ENCODE data around the gene CTSL. TPM values are rescaled to one million over a fixed set of nuclear protein-coding genes. Genes with fewer than 3 reads are reported as not detected.

The CTSL gene
- total RNA-seq, 2 donors from 2014 or later = 87.3 to 90.1 TPM

GRCh38 chr9:87704342-87704741 is 21.6 kb upstream of the CTSL start:
- 75% methylated on average over 6 of the region's 6 CpGs for WGBS
- no peaks in the 10 kb centered on the region for H3K36me3 ChIP-seq
- DNase-seq (ENCODE audit: low spot score) = no peak
- H3K27me3 ChIP-seq (replicated peaks; ENCODE audit: insufficient read depth) = no peaks in the 10 kb centered on the region
- no peak for TF ChIP-seq POLR2A (IDR thresholded peaks at IDR 0.05)
- TF ChIP-seq POLR2AphosphoS5 (IDR thresholded peaks at IDR 0.05) = no peak
- no peak for TF ChIP-seq CTCF (IDR thresholded peaks at IDR 0.05)
- no peak overlapping the region for H3K4me3 ChIP-seq
- intact Hi-C loops (cut with DNase I) = no loop called here
- no peaks in the 10 kb centered on the region for H3K4me1 ChIP-seq (replicated peaks)
- H3K9me3 ChIP-seq = no peaks in the 10 kb centered on the region
- H3K27ac ChIP-seq = no peak overlapping the region

- no peak for TF ChIP-seq POLR2A (IDR thresholded peaks at IDR 0.05)
- TF ChIP-seq CTCF (IDR thresholded peaks at IDR 0.05) = no peak
- Histone ChIP-seq H3K27ac (no peak overlapping the region), H3K27me3 (replicated peaks; ENCODE audit: insufficient read depth) (no peaks in the 10 kb centered on the region), H3K4me3 (no peak overlapping the region), H3K36me3 (no peaks in the 10 kb centered on the region), H3K4me1 (replicated peaks) (no peaks in the 10 kb centered on the region), H3K9me3 (no peaks in the 10 kb centered on the region)
- intact Hi-C loops (cut with DNase I) = no loop called here
- WGBS = 94% methylated on average over 38 of the region's 39 CpGs
- no peak for DNase-seq (ENCODE audit: low spot score)
These were observed 19.7 kb upstream of the CTSL start for GRCh38 chr9:87706066-87706739.

GRCh38 chr9:87707805-87708506 is 18.0 kb upstream of the CTSL start:
- no peak for DNase-seq (ENCODE audit: low spot score)
- H3K27ac ChIP-seq = no peak overlapping the region
- H3K27me3 ChIP-seq (replicated peaks; ENCODE audit: insufficient read depth) = no peaks in the 10 kb centered on the region
- no peaks in the 10 kb centered on the region for H3K9me3 ChIP-seq
- H3K4me1 ChIP-seq (replicated peaks) = no peaks in the 10 kb centered on the region
- intact Hi-C loops (cut with DNase I) = no loop called here
- no peaks in the 10 kb centered on the region for H3K36me3 ChIP-seq
- WGBS = 33% methylated on average over 6 of the region's 6 CpGs
- no peak overlapping the region for H3K4me3 ChIP-seq
- TF ChIP-seq CTCF (IDR thresholded peaks at IDR 0.05) (no peak), POLR2A (IDR thresholded peaks at IDR 0.05) (no peak), POLR2AphosphoS5 (IDR thresholded peaks at IDR 0.05) (no peak)

GRCh38 chr9:87708546-87708945 is 17.4 kb upstream of the CTSL start:
- Histone ChIP-seq H3K9me3 (no peaks in the 10 kb centered on the region), H3K27ac (no peak overlapping the region), H3K27me3 (replicated peaks; ENCODE audit: insufficient read depth) (no peaks in the 10 kb centered on the region), H3K36me3 (no peaks in the 10 kb centered on the region), H3K4me1 (replicated peaks) (no peaks in the 10 kb centered on the region), H3K4me3 (no peak overlapping the region)
- intact Hi-C loops (cut with DNase I) = no loop called here
- TF ChIP-seq POLR2AphosphoS5 (IDR thresholded peaks at IDR 0.05) (no peak), POLR2A (IDR thresholded peaks at IDR 0.05) (no peak), CTCF (IDR thresholded peaks at IDR 0.05) (no peak)
- 85% methylated on average over 5 of the region's 5 CpGs for WGBS
- DNase-seq (ENCODE audit: low spot score) = no peak
